SK-N-SH (cell line): ENCODE data around the gene MRPL10. TPM values are rescaled to one million over a fixed set of nuclear protein-coding genes. Genes with fewer than 3 reads are reported as not detected.

Experiments used
- CTCF ChIA-PET: fragments of 300-600, 350-600 bp; formaldehyde crosslinking; extraction: SDS; loops from one replicate; lab custom pipeline; 2021; lab: Yijun Ruan, JAX
- POLR2A ChIA-PET: fragments of 350-600 bp; sonication (Branson Sonifier 250); formaldehyde crosslinking; extraction: SDS; loops from one replicate; lab custom pipeline; 2020; ENCODE audit warnings: antibody characterized with exemption, inconsistent platforms; lab: Yijun Ruan, JAX
- DNase-seq: peaks from one replicate; pipeline ENCODE4 v3.0.0; 2012
- H2AFZ ChIP-seq: fragments of 200-600 bp; sonication (generic); 2 replicates; pipeline ENCODE4 v1.8.1; 2016; ENCODE audit warnings: antibody characterized with exemption, mild to moderate bottlenecking, low read depth
- H3F3A ChIP-seq: fragments of 200-600 bp; sonication (generic); replicated peaks from 2 replicates; pipeline ENCODE3; 2016; ENCODE audit warnings: antibody characterized with exemption, mild to moderate bottlenecking; ENCODE audit not compliant: insufficient read depth
- H3K27ac ChIP-seq, 2 experiments: fragments of 200-500 bp in 1 of 2; fragments of 200-600 bp in 1 of 2; sonication (Bioruptor generic) in 1 of 2; sonication (generic), shearing (Covaris generic) in 1 of 2; 2 replicates each; pipeline versions ENCODE4 v1.5.1 to v1.6.1; 2014 to 2016; ENCODE audit warnings: low read depth in 2 of 2, inconsistent platforms in 1 of 2, low read length in 1 of 2, mild to moderate bottlenecking in 1 of 2, mixed read lengths in 1 of 2
- H3K27me3 ChIP-seq: fragments of 200-600 bp; sonication (generic), shearing (Covaris generic); 2 replicates; pipeline ENCODE4 v1.6.1; 2016; ENCODE audit warnings: mixed run types; ENCODE audit not compliant: insufficient read depth
- H3K36me3 ChIP-seq, 2 experiments: fragments of 200-500 bp in 1 of 2; fragments of 200-600 bp in 1 of 2; sonication (Bioruptor generic) in 1 of 2; sonication (generic) in 1 of 2; replicated peaks in 1 of 2; 2 replicates each; pipeline versions ENCODE3 to v1.5.1; 2014 to 2016; ENCODE audit warnings: low read length in 1 of 2, mild to moderate bottlenecking in 1 of 2; ENCODE audit not compliant: insufficient read depth in 2 of 2, control insufficient read depth in 1 of 2
- H3K4me1 ChIP-seq, 2 experiments: fragments of 200-500 bp in 1 of 2; fragments of 200-600 bp in 1 of 2; sonication (Bioruptor generic) in 1 of 2; sonication (generic), shearing (Covaris generic) in 1 of 2; 2 replicates each; pipeline versions ENCODE4 v1.5.1 to v1.6.1; 2014 to 2016; ENCODE audit warnings: low read depth in 1 of 2, low read length in 1 of 2, mixed run types in 1 of 2; ENCODE audit not compliant: insufficient read depth in 2 of 2, control insufficient read depth in 1 of 2
- H3K4me2 ChIP-seq: fragments of 200-600 bp; sonication (generic), shearing (Covaris generic); 2 replicates; pipeline ENCODE4 v1.6.1; 2017; ENCODE audit warnings: mixed run types
- H3K4me3 ChIP-seq, 2 experiments: fragments of 200-500 bp in 1 of 2; fragments of 200-600 bp in 1 of 2; sonication (Bioruptor generic) in 1 of 2; sonication (generic), shearing (Covaris generic) in 1 of 2; 2 replicates each; pipeline versions ENCODE4 v1.5.1 to v1.8.1; 2014 to 2016; ENCODE audit warnings: low read depth in 2 of 2, inconsistent platforms in 1 of 2, low read length in 1 of 2, mild to moderate bottlenecking in 1 of 2, mixed read lengths in 1 of 2, moderate library complexity in 1 of 2
- H3K79me2 ChIP-seq: fragments of 200-600 bp; sonication (generic); 2 replicates; pipeline ENCODE4 v1.8.1; 2017; ENCODE audit warnings: mild to moderate bottlenecking; ENCODE audit not compliant: insufficient read depth
- H3K9ac ChIP-seq: fragments of 200-600 bp; sonication (generic); 2 replicates; pipeline ENCODE4 v1.6.1; 2017; ENCODE audit warnings: mixed run types
- H3K9me2 ChIP-seq: fragments of 200-600 bp; sonication (generic); 2 replicates; pipeline ENCODE4 v1.6.1; 2017; ENCODE audit warnings: mixed run types
- H3K9me3 ChIP-seq: fragments of 200-600 bp; sonication (generic); 2 replicates; pipeline ENCODE4 v1.6.1; 2017; ENCODE audit warnings: mixed run types, mild to moderate bottlenecking, moderate library complexity
- H4K20me1 ChIP-seq: fragments of 200-600 bp; sonication (generic); 2 replicates; pipeline ENCODE4 v1.6.1; 2017; ENCODE audit warnings: mild to moderate bottlenecking, mixed run types; ENCODE audit not compliant: insufficient read depth
- CTCF ChIP-seq: fragments of 200-600 bp; sonication (generic); IDR thresholded peaks from 2 replicates; pipeline ENCODE4 v1.6.1; 2017; ENCODE audit warnings: antibody characterized with exemption, mild to moderate bottlenecking, moderate library complexity
- ELF1 ChIP-seq: IDR thresholded peaks from 2 replicates; pipeline ENCODE4 v1.4.0; 2012
- EP300 ChIP-seq, 2 experiments: IDR thresholded peaks; 2 replicates each; pipeline versions ENCODE4 v1.4.0 to v1.6.1; 2012; ENCODE audit warnings: borderline replicate concordance in 1 of 2, low read depth in 1 of 2, low read length in 1 of 2
- FOSL2 ChIP-seq: IDR thresholded peaks from 2 replicates; pipeline ENCODE4 v1.4.0; 2012; ENCODE audit warnings: low read depth, mild to moderate bottlenecking, moderate library complexity, borderline replicate concordance
- GABPA ChIP-seq: IDR thresholded peaks from 2 replicates; pipeline ENCODE4 v1.4.0; 2012; ENCODE audit warnings: low read depth, mild to moderate bottlenecking
- GATA2 ChIP-seq: sonication (generic); formaldehyde crosslinking; IDR thresholded peaks from 2 replicates; pipeline ENCODE4 v1.5.0; 2020; ENCODE audit warnings: mild to moderate bottlenecking, missing genetic modification reagents
- MEF2A ChIP-seq: IDR thresholded peaks from 2 replicates; pipeline ENCODE4 v1.4.0; 2012; ENCODE audit warnings: low read depth, borderline replicate concordance
- MXI1 ChIP-seq: IDR thresholded peaks from 2 replicates; pipeline ENCODE4 v1.6.1; 2012; ENCODE audit warnings: mild to moderate bottlenecking, low read depth, low read length, improper control_type of control experiment
- NRF1 ChIP-seq: IDR thresholded peaks from 2 replicates; pipeline ENCODE4 v1.6.1; 2012; ENCODE audit warnings: low read depth, mild to moderate bottlenecking, low read length
- REST ChIP-seq: IDR thresholded peaks from 2 replicates; pipeline ENCODE4 v1.6.1; 2012; ENCODE audit warnings: mild to moderate bottlenecking, low read depth, low read length, moderate library complexity
- RFX5 ChIP-seq: IDR thresholded peaks from 2 replicates; pipeline ENCODE4 v1.6.1; 2012; ENCODE audit warnings: mild to moderate bottlenecking, improper control_type of control experiment, low read length
- RXRA ChIP-seq: IDR thresholded peaks from 2 replicates; pipeline ENCODE4 v1.4.0; 2012; ENCODE audit warnings: low read depth, mild to moderate bottlenecking, borderline replicate concordance
- SMC3 ChIP-seq: IDR thresholded peaks from 2 replicates; pipeline ENCODE4 v1.6.1; 2012; ENCODE audit warnings: low read depth, low read length, improper control_type of control experiment
- TCF12 ChIP-seq: IDR thresholded peaks from 2 replicates; pipeline ENCODE4 v1.4.0; 2012
- WGBS: methylation state at CpG from one replicate; pipeline ENCODE4 v1.1.6; 2017; ENCODE audit warnings: low lambda C conversion rate; 5-methylcytosine and 5-hydroxymethylcytosine counted together
- polyA plus RNA-seq, 3 experiments: library from polyadenylated mRNA; depleted of rRNA; stranded (reverse); fragments of >200 nt; gene quantifications; 2 replicates each; pipeline ENCODE4 v1.2.3, GENCODE V29; 2012

The MRPL10 gene
- polyA plus RNA-seq, 1 of the 3 experiments (the other 2 are of a cell fraction), result 136 TPM

GRCh38 chr17:47778184-47778635 lies 53.1 kb downstream of the MRPL10 start:
- TF ChIP-seq REST (no peak), SMC3 (no peak), FOSL2 (no peak), MXI1 (no peak), NRF1 (no peak), CTCF (no peak), MEF2A (no peak), RXRA (no peak), GATA2 (CRISPR knock-in tag) (no peak), TCF12 (no peak), EP300 (IDR thresholded peaks at IDR 0.05; ENCODE audit: borderline replicate concordance in 1 of 2, low read depth in 1 of 2, low read length in 1 of 2) (no peak), RFX5 (no peak), GABPA (no peak), ELF1 (no peak)
- Histone ChIP-seq H3K4me2 (no peak overlapping the region), H3K27ac (no peak overlapping the region), H3K9me2 (no peaks in the 10 kb centered on the region), H2AFZ (no peak overlapping the region), H3K4me1 (peaks cover 0 to 4% of the 10 kb centered on the region in 2 experiments; a peak in 1 of 4 replicates), H3K79me2 (no peaks in the 10 kb centered on the region), H3K27me3 (peaks cover 75% of the 10 kb centered on the region), H3F3A (no peaks in the 10 kb centered on the region), H4K20me1 (no peaks in the 10 kb centered on the region), H3K9ac (no peak overlapping the region), H3K4me3 (no peak overlapping the region), H3K36me3 (no peaks in the 10 kb centered on the region), H3K9me3 (no peaks in the 10 kb centered on the region)
- DNase-seq, result no peak
- 54% methylated on average over 24 of the region's 45 CpGs for WGBS
- CTCF ChIA-PET, result interaction anchor here (1.0 to 12.0 kb wide), 7 partner anchors 9 to 106 kb away, joined by 3 to 88 read pairs (median 6); no protein-coding TSS in a partner anchor
- POLR2A ChIA-PET, result no interaction called here
